SHP77 (cell line): ENCODE measurements around the gene NCOA7.
A peak's percentile ranks its signal among the peaks of the same experiment; 100 is the strongest.
"Not testable (repeated sequence)": the region's sequence is repeated elsewhere in the genome, so short reads cannot be mapped to it uniquely, and the experiment has no call there.

Experiments used
- DNase-seq, 2 experiments: peaks; one replicate each; lab custom pipeline; 2025; lab: John Stamatoyannopoulos, UW

Gene NCOA7

GRCh38 chr6:125867483-125867942 lies 76.8 kb downstream of the NCOA7 start:
- DNase-seq: no peak

GRCh38 chr6:125868252-125868651 lies 77.5 kb downstream of the NCOA7 start:
- DNase-seq: no peak

- DNase-seq: no peak
These were observed 78.1 kb downstream of the NCOA7 start for GRCh38 chr6:125868678-125869395.

GRCh38 chr6:125869427-125869826 lies 78.7 kb downstream of the NCOA7 start:
- no peak for DNase-seq

GRCh38 chr6:125871365-125871764 lies 80.6 kb downstream of the NCOA7 start:
- DNase-seq: peak; percentile 35 to 54

GRCh38 chr6:125872259-125872921 lies 81.6 kb downstream of the NCOA7 start:
- DNase-seq: no peak

GRCh38 chr6:125882243-125882642 lies 91.5 kb downstream of the NCOA7 start:
- no peak for DNase-seq

- DNase-seq: no peak
These were observed 94.0 kb downstream of the NCOA7 start for GRCh38 chr6:125884634-125885371.

- no peak for DNase-seq
These were observed 95.3 kb downstream of the NCOA7 start for GRCh38 chr6:125886021-125886420.

GRCh38 chr6:125886914-125887313 lies 96.2 kb downstream of the NCOA7 start:
- no peak for DNase-seq

- no peak for DNase-seq
These were observed 96.6 kb downstream of the NCOA7 start for GRCh38 chr6:125887372-125887771.

- DNase-seq: peak in 1 of 2 experiments; percentile 3
These were observed 98.4 kb downstream of the NCOA7 start for GRCh38 chr6:125888989-125889656.

- no peak for DNase-seq
These were observed 109.0 kb downstream of the NCOA7 start for GRCh38 chr6:125899726-125900182.

GRCh38 chr6:125904871-125905270 lies 114.1 kb downstream of the NCOA7 start:
- DNase-seq: no peak

- DNase-seq: no peak
These were observed 115.6 kb downstream of the NCOA7 start for GRCh38 chr6:125906158-125906998.

- DNase-seq: no peak
These were observed 119.8 kb downstream of the NCOA7 start for GRCh38 chr6:125910527-125910926.

GRCh38 chr6:125911051-125911451 lies 120.3 kb downstream of the NCOA7 start:
- DNase-seq: not testable (repeated sequence)

- not testable (repeated sequence) for DNase-seq
These were observed 121.7 kb downstream of the NCOA7 start for GRCh38 chr6:125912430-125912829.

GRCh38 chr6:125913145-125913544 lies 122.4 kb downstream of the NCOA7 start:
- no peak for DNase-seq

- no peak for DNase-seq
These were observed 123.1 kb downstream of the NCOA7 start for GRCh38 chr6:125913864-125914351.

- no peak for DNase-seq
These were observed 127.5 kb downstream of the NCOA7 start for GRCh38 chr6:125918230-125918629.
